Upper lobe of right lung (tissue), 1 donor: ENCODE data around the gene RXFP1. TPM values are rescaled to one million over a fixed set of nuclear protein-coding genes. Genes with fewer than 3 reads are reported as not detected.

Experiments
- ATAC-seq: fragments of 200-7000 bp; cut with Tn5 transposase; one replicate; pipeline ENCODE4 v1.9.1; 2020; ENCODE audit warnings: mild to moderate bottlenecking, moderate library complexity
- DNase-seq: peaks from one replicate; pipeline ENCODE4 v3.0.0-alpha.2; 2020
- H3K27ac ChIP-seq: fragments of 200-600 bp; one replicate; pipeline ENCODE4 v1.8.0; 2022
- H3K27me3 ChIP-seq: fragments of 200-600 bp; one replicate; pipeline ENCODE4 v1.8.0; 2022; ENCODE audit warnings: mild to moderate bottlenecking
- H3K36me3 ChIP-seq: fragments of 200-600 bp; one replicate; pipeline ENCODE4 v1.8.0; 2022
- H3K4me1 ChIP-seq: fragments of 200-600 bp; one replicate; pipeline ENCODE4 v1.8.0; 2022
- H3K4me3 ChIP-seq: fragments of 200-600 bp; one replicate; pipeline ENCODE4 v1.8.0; 2022; ENCODE audit warnings: mild to moderate bottlenecking
- H3K9me3 ChIP-seq: fragments of 200-600 bp; one replicate; pipeline ENCODE4 v1.8.0; 2022
- intact Hi-C: fragments of 100-400 bp; cut with DNase I; formaldehyde crosslinking; loops from one replicate; pipeline ENCODE4 v1.11.0; 2022
- total RNA-seq: library from RNA; stranded (reverse); fragmentation: NEBNext Ultra II Directional; extraction: Animal tissue kit (Norgen Biotek cat#: 25700); gene quantifications from one replicate; pipeline ENCODE4 v1.2.1, GENCODE V29; 2021
- TF ChIP-seq, protein P1 (sequence below): fragments of 200-600 bp; IDR thresholded peaks from one replicate; pipeline ENCODE4 v1.8.0; 2022; ENCODE audit warnings: antibody characterized with exemption
- donor health status: DM: no; HTN: yes; CAD: no; lungs with severe emphysema.

Gene RXFP1
- total RNA-seq, 1 donor from 2014 or later: 7.9 TPM

DNA sequence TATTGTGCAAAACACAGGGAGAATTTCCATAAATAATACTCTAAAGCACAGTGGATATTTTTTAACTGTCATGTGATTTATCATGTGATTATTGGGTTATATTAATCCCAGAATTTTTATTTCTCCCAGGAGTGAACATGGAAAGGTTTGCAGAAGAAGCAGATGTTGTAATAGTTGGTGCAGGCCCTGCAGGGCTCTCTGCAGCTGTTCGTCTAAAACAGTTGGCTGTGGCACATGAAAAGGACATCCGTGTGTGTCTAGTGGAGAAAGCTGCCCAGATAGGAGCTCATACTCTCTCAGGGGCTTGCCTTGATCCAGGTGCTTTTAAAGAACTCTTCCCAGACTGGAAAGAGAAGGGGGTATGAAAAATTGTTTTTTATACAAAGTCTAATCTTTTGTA is 160.4 kb downstream of the RXFP1 start:
- H3K27me3 ChIP-seq: no peaks in the 10 kb centered on the region
- H3K36me3 ChIP-seq: peaks cover 13% of the 10 kb centered on the region
- TF ChIP-seq, protein P1, sequence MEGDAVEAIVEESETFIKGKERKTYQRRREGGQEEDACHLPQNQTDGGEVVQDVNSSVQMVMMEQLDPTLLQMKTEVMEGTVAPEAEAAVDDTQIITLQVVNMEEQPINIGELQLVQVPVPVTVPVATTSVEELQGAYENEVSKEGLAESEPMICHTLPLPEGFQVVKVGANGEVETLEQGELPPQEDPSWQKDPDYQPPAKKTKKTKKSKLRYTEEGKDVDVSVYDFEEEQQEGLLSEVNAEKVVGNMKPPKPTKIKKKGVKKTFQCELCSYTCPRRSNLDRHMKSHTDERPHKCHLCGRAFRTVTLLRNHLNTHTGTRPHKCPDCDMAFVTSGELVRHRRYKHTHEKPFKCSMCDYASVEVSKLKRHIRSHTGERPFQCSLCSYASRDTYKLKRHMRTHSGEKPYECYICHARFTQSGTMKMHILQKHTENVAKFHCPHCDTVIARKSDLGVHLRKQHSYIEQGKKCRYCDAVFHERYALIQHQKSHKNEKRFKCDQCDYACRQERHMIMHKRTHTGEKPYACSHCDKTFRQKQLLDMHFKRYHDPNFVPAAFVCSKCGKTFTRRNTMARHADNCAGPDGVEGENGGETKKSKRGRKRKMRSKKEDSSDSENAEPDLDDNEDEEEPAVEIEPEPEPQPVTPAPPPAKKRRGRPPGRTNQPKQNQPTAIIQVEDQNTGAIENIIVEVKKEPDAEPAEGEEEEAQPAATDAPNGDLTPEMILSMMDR: no peak
- no peaks in the 10 kb centered on the region for H3K4me1 ChIP-seq
- intact Hi-C loops: no loop called here
- DNase-seq (no peak), ATAC-seq (no peak)
- H3K4me3 ChIP-seq: no peak overlapping the region
- no peaks in the 10 kb centered on the region for H3K9me3 ChIP-seq
- no peak overlapping the region for H3K27ac ChIP-seq

DNA sequence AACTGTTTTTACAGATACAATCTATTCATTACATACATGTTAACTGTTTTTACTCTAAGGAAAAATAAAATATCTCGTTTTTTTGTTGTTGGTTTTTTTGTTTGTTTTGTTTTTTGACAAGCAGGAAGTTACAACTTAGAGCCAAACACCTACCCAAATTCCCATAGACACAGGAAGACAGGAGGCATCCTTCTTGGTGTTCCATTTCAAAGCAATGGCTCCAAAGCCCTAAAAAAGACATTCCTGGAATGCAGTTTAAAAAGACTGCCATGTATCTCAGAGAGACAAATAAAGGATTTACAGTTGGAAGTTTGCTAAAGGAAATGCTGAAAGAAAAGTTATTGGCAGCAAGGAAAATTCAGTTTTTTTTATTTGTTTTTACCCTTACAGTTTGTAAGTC is 167.1 kb downstream of the RXFP1 start:
- H3K36me3 ChIP-seq: peaks cover 21% of the 10 kb centered on the region
- intact Hi-C loops: no loop called here

More for the DNA sequence above, 167.1 kb downstream of the RXFP1 start:
- H3K27me3 ChIP-seq: no peaks in the 10 kb centered on the region
- ATAC-seq: no peak
- no peak for DNase-seq
- TF ChIP-seq, protein P1: no peak
- no peaks in the 10 kb centered on the region for H3K4me1 ChIP-seq
- H3K9me3 ChIP-seq: no peaks in the 10 kb centered on the region
- H3K4me3 ChIP-seq: no peak overlapping the region
- no peak overlapping the region for H3K27ac ChIP-seq

Other genes starting within 250 kb of the RXFP1 start
- gene C4orf46, start 150.0 kb downstream of the RXFP1 start, total RNA-seq: 3.9 TPM
- 30.4 TPM for gene ETFDH, start 150.4 kb downstream of the RXFP1 start, total RNA-seq
- gene PPID, start 201.5 kb downstream of the RXFP1 start, total RNA-seq: 19.7 TPM
- gene FNIP2, start 247.1 kb downstream of the RXFP1 start, total RNA-seq: 98.4 TPM